GM21737 (cell line): ENCODE results near the gene HNRNPF.
"Not testable (repeated sequence)": the region's sequence is repeated elsewhere in the genome, so short reads cannot be mapped to it uniquely, and the experiment has no call there.

Experiments used
- ATAC-seq: cut with Tn5 transposase; IDR thresholded peaks from one replicate; pipeline ENCODE4 v1.9.1; 2021; ENCODE audit warnings: mild to moderate bottlenecking, moderate library complexity; ENCODE audit not compliant: unreplicated experiment

Gene HNRNPF

GRCh38 chr10:43408710-43409384 lies at the start of gene HNRNPF:
HNRNPF (minus strand) TSS chr10:43409186; CDS start chr10:43387884, 21,302 bp downstream.
- peak; percentile 68 for ATAC-seq

- ATAC-seq = no peak
Observed at GRCh38 chr10:43458227-43458626, 49.2 kb upstream of the HNRNPF start.

GRCh38 chr10:43456561-43456960 lies 47.6 kb upstream of the HNRNPF start:
- not testable (repeated sequence) for ATAC-seq

GRCh38 chr10:43454025-43454424 lies 45.0 kb upstream of the HNRNPF start:
- ATAC-seq = not testable (repeated sequence)

- ATAC-seq = no peak
Observed at GRCh38 chr10:43453266-43453831, 44.4 kb upstream of the HNRNPF start.

GRCh38 chr10:43452356-43452914 lies 43.4 kb upstream of the HNRNPF start:
- no peak for ATAC-seq

- ATAC-seq = no peak
Observed at GRCh38 chr10:43448742-43449141, 39.8 kb upstream of the HNRNPF start.

GRCh38 chr10:43446219-43447017 lies 37.4 kb upstream of the HNRNPF start:
- not testable (repeated sequence) for ATAC-seq

- ATAC-seq = no peak
Observed at GRCh38 chr10:43444897-43445466, 36.0 kb upstream of the HNRNPF start.

- no peak for ATAC-seq
Observed at GRCh38 chr10:43444323-43444722, 35.3 kb upstream of the HNRNPF start.

- ATAC-seq = no peak
Observed at GRCh38 chr10:43440463-43441134, 31.6 kb upstream of the HNRNPF start.

GRCh38 chr10:43437141-43437870 lies 28.3 kb upstream of the HNRNPF start:
- no peak for ATAC-seq

- ATAC-seq = peak; percentile 95
Observed at GRCh38 chr10:43436291-43437140, 27.5 kb upstream of the HNRNPF start, which contains the start of gene ZNF487. ZNF487 (plus strand) TSS chr10:43437111; CDS start chr10:43475814, 38,703 bp downstream.

GRCh38 chr10:43430926-43431663 lies 22.1 kb upstream of the HNRNPF start:
- no peak for ATAC-seq

- no peak for ATAC-seq
Observed at GRCh38 chr10:43427166-43427825, 18.3 kb upstream of the HNRNPF start.

GRCh38 chr10:43426476-43426875 lies 17.5 kb upstream of the HNRNPF start:
- ATAC-seq = not testable (repeated sequence)

GRCh38 chr10:43424416-43424815 lies 15.4 kb upstream of the HNRNPF start:
- ATAC-seq = no peak

GRCh38 chr10:43421944-43422343 lies 13.0 kb upstream of the HNRNPF start:
- not testable (repeated sequence) for ATAC-seq
